Loucy (cell line): ENCODE data around the gene CCNB1.

ENCODE experiments used
- H2AFZ ChIP-seq: fragments of 200-600 bp; sonication (generic); 2 replicates; pipeline ENCODE4 v1.6.0; 2016; ENCODE audit warnings: antibody characterized with exemption, mild to moderate bottlenecking, low read length, moderate library complexity
- H3F3A ChIP-seq: fragments of 200-600 bp; 2 replicates; pipeline ENCODE4 v1.6.0; 2016; ENCODE audit warnings: antibody characterized with exemption, low read depth, mild to moderate bottlenecking
- H3K27me3 ChIP-seq: fragments of 200-600 bp; sonication (generic); 2 replicates; pipeline ENCODE4 v1.6.1; 2014; ENCODE audit warnings: low read length, mild to moderate bottlenecking; ENCODE audit not compliant: insufficient read depth, poor library complexity, severe bottlenecking
- H3K36me3 ChIP-seq: fragments of 200-600 bp; sonication (generic); 2 replicates; pipeline ENCODE4 v1.6.1; 2016; ENCODE audit warnings: low read length; ENCODE audit not compliant: insufficient read depth
- H3K4me1 ChIP-seq: fragments of 200-600 bp; sonication (generic); 2 replicates; pipeline ENCODE4 v1.5.1; 2014; ENCODE audit warnings: low read length, mild to moderate bottlenecking; ENCODE audit not compliant: insufficient read depth, poor library complexity, severe bottlenecking
- H3K4me2 ChIP-seq: fragments of 200-600 bp; sonication (generic); 2 replicates; pipeline ENCODE4 v1.6.0; 2014; ENCODE audit warnings: antibody characterized with exemption, low read length, low read depth, mild to moderate bottlenecking; ENCODE audit not compliant: poor library complexity, severe bottlenecking
- H3K4me3 ChIP-seq: fragments of 200-600 bp; sonication (generic); 2 replicates; pipeline ENCODE4 v1.5.1; 2014; ENCODE audit warnings: low read length, mild to moderate bottlenecking, mixed read lengths; ENCODE audit not compliant: poor library complexity, severe bottlenecking
- H3K79me2 ChIP-seq: fragments of 200-600 bp; sonication (generic); 2 replicates; pipeline ENCODE4 v1.6.1; 2014; ENCODE audit warnings: low read length; ENCODE audit not compliant: insufficient read depth
- H3K9ac ChIP-seq: fragments of 200-600 bp; sonication (generic); 2 replicates; pipeline ENCODE4 v1.6.0; 2014; ENCODE audit warnings: mild to moderate bottlenecking, low read depth, low read length, moderate library complexity; ENCODE audit not compliant: poor library complexity, severe bottlenecking
- H3K9me2 ChIP-seq: fragments of 200-600 bp; sonication (generic); replicated peaks from 2 replicates; pipeline ENCODE4 v1.6.1; 2016; ENCODE audit warnings: low read depth, low read length, mixed read lengths
- H3K9me3 ChIP-seq: fragments of 200-600 bp; sonication (generic); 2 replicates; pipeline ENCODE4 v1.6.1; 2014; ENCODE audit warnings: mild to moderate bottlenecking, antibody characterized with exemption, low read length, low read depth; ENCODE audit not compliant: insufficient read depth
- H4K20me1 ChIP-seq: fragments of 200-600 bp; sonication (generic); 2 replicates; pipeline ENCODE4 v1.6.0; 2014; ENCODE audit warnings: antibody characterized with exemption, low read length, mild to moderate bottlenecking; ENCODE audit not compliant: insufficient read depth, poor library complexity, severe bottlenecking
- CTCF ChIP-seq: fragments of 200-600 bp; sonication (generic); conservative IDR thresholded peaks from 2 replicates; pipeline ENCODE4 v1.5.1; 2014; ENCODE audit warnings: mild to moderate bottlenecking, antibody characterized with exemption, low read length
- EZH2phosphoT487 ChIP-seq: fragments of 200-600 bp; IDR thresholded peaks from 2 replicates; pipeline ENCODE4 v1.6.1; 2018; ENCODE audit warnings: antibody characterized with exemption, mild to moderate bottlenecking, moderate library complexity, borderline replicate concordance

CCNB1 gene

GRCh38 chr5:69148981-69149675 is 17.8 kb upstream of the CCNB1 start:
- no peaks in the 10 kb centered on the region for H3K36me3 ChIP-seq
- TF ChIP-seq EZH2phosphoT487 (no peak), CTCF (no peak)
- H3F3A ChIP-seq, result no peaks in the 10 kb centered on the region
- H3K4me1 ChIP-seq, result no peaks in the 10 kb centered on the region
- no peaks in the 10 kb centered on the region for H4K20me1 ChIP-seq
- H3K9me3 ChIP-seq, result no peaks in the 10 kb centered on the region
- H3K9ac ChIP-seq, result no peak overlapping the region
- H3K27me3 ChIP-seq, result no peaks in the 10 kb centered on the region
- no peak overlapping the region for H3K4me3 ChIP-seq
- no peaks in the 10 kb centered on the region for H3K9me2 ChIP-seq
- H2AFZ ChIP-seq, result no peak overlapping the region
- H3K4me2 ChIP-seq, result no peak overlapping the region
- H3K79me2 ChIP-seq, result no peaks in the 10 kb centered on the region

GRCh38 chr5:69149676-69150010 is 17.3 kb upstream of the CCNB1 start:
- TF ChIP-seq CTCF (no peak), EZH2phosphoT487 (no peak)
- no peaks in the 10 kb centered on the region for H3K36me3 ChIP-seq
- no peaks in the 10 kb centered on the region for H3K4me1 ChIP-seq
- H3K4me2 ChIP-seq, result no peak overlapping the region
- no peaks in the 10 kb centered on the region for H3K27me3 ChIP-seq
- H4K20me1 ChIP-seq, result no peaks in the 10 kb centered on the region
- no peak overlapping the region for H2AFZ ChIP-seq
- H3K9me2 ChIP-seq, result no peaks in the 10 kb centered on the region
- no peaks in the 10 kb centered on the region for H3K79me2 ChIP-seq
- no peaks in the 10 kb centered on the region for H3K9me3 ChIP-seq
- no peak overlapping the region for H3K4me3 ChIP-seq
- H3K9ac ChIP-seq, result no peak overlapping the region
- no peaks in the 10 kb centered on the region for H3F3A ChIP-seq

- Histone ChIP-seq H3K36me3 (no peaks in the 10 kb centered on the region), H3K27me3 (no peaks in the 10 kb centered on the region), H3K4me1 (no peaks in the 10 kb centered on the region), H3K4me2 (no peak overlapping the region), H3F3A (no peaks in the 10 kb centered on the region), H4K20me1 (no peaks in the 10 kb centered on the region), H3K9me3 (no peaks in the 10 kb centered on the region), H2AFZ (no peak overlapping the region), H3K79me2 (no peaks in the 10 kb centered on the region), H3K9ac (no peak overlapping the region), H3K9me2 (no peaks in the 10 kb centered on the region), H3K4me3 (no peak overlapping the region)
- TF ChIP-seq CTCF, result no peak
- TF ChIP-seq EZH2phosphoT487, result no peak
These were observed 14.2 kb upstream of the CCNB1 start for GRCh38 chr5:69152731-69153130.
